PC-9 (cell line): ENCODE results near the gene CCDC12. TPM values are rescaled to one million over a fixed set of nuclear protein-coding genes. Genes with fewer than 3 reads are reported as not detected.

Experiments used
- BruUV-seq: library from RNA; stranded (reverse); fragments of 400-500 nt; replicated peaks from 2 replicates; lab custom pipeline; 2021; lab: Mats Ljungman, UMichigan
- CTCF ChIA-PET: fragments of 300-600 bp; sonication (Branson Sonifier 250); formaldehyde crosslinking; loops from one replicate; lab custom pipeline; 2022; ENCODE audit warnings: antibody characterized with exemption; lab: Charles Lee
- POLR2A ChIA-PET: fragments of 300-600 bp; sonication (Branson Sonifier 250); formaldehyde crosslinking; loops from one replicate; lab custom pipeline; 2022; ENCODE audit warnings: antibody characterized with exemption; ENCODE audit not compliant: unreplicated experiment; lab: Charles Lee
- DNase-seq, 2 experiments: peaks; one replicate each; pipeline versions ENCODE4 v3.0.0 to v3.0.0-alpha.2; 2015 to 2022; ENCODE audit warnings: mixed read lengths in 1 of 2
- H2AFZ ChIP-seq: fragments of 200-600 bp; sonication (generic); 2 replicates; pipeline ENCODE4 v1.8.1; 2017; ENCODE audit warnings: antibody characterized with exemption
- H3F3A ChIP-seq: fragments of 200-600 bp; sonication (generic); 2 replicates; pipeline ENCODE4 v1.8.1; 2017; ENCODE audit warnings: antibody characterized with exemption, mild to moderate bottlenecking, low read depth; ENCODE audit not compliant: insufficient read depth
- H3K27ac ChIP-seq: fragments of 200-600 bp; sonication (generic); 2 replicates; pipeline ENCODE4 v1.6.1; 2016; ENCODE audit warnings: mixed run types
- H3K27me3 ChIP-seq: fragments of 200-600 bp; sonication (generic); 2 replicates; pipeline ENCODE4 v1.6.1; 2016; ENCODE audit warnings: low read depth, mixed run types; ENCODE audit not compliant: insufficient read depth
- H3K36me3 ChIP-seq: fragments of 200-600 bp; sonication (generic); 2 replicates; pipeline ENCODE4 v1.6.1; 2016; ENCODE audit warnings: low read depth, mixed run types
- H3K4me1 ChIP-seq: fragments of 200-600 bp; sonication (generic); replicated peaks from 2 replicates; pipeline ENCODE4 v1.6.1; 2016; ENCODE audit warnings: mixed run types; ENCODE audit not compliant: insufficient read depth
- H3K4me2 ChIP-seq: fragments of 200-600 bp; sonication (generic); 2 replicates; pipeline ENCODE4 v1.6.1; 2017; ENCODE audit warnings: mixed run types
- H3K4me3 ChIP-seq: fragments of 200-600 bp; sonication (generic); 2 replicates; pipeline ENCODE4 v1.6.1; 2016; ENCODE audit warnings: mixed run types
- H3K79me2 ChIP-seq: fragments of 200-600 bp; sonication (generic); 2 replicates; pipeline ENCODE4 v1.6.1; 2017; ENCODE audit warnings: low read depth, mixed run types
- H3K9me2 ChIP-seq: fragments of 200-600 bp; sonication (generic); 2 replicates; pipeline ENCODE4 v1.8.1; 2017; ENCODE audit warnings: mild to moderate bottlenecking; ENCODE audit not compliant: insufficient read depth
- H3K9me3 ChIP-seq: fragments of 200-600 bp; sonication (generic); 2 replicates; pipeline ENCODE4 v1.8.1; 2016; ENCODE audit warnings: low read depth; ENCODE audit not compliant: insufficient read depth
- H4K20me1 ChIP-seq: fragments of 200-600 bp; sonication (generic); 2 replicates; pipeline ENCODE4 v1.8.1; 2017; ENCODE audit not compliant: insufficient read depth
- EZH2 ChIP-seq: fragments of 200-600 bp; sonication (generic); IDR thresholded peaks from 2 replicates; pipeline ENCODE4 v1.8.0; 2017; ENCODE audit warnings: antibody characterized with exemption, low read depth
- intact Hi-C: fragments of 100-400 bp; cut with micrococcal nuclease; formaldehyde crosslinking; loops from one replicate; pipeline ENCODE4 v1.10.0; 2022; ENCODE audit not compliant: unreplicated experiment
- total RNA-seq: library from RNA; stranded (reverse); gene quantifications from 2 replicates; pipeline ENCODE4 v1.2.3, GENCODE V29; 2021
- TF ChIP-seq, protein P1 (sequence below): fragments of 200-600 bp; sonication (generic); conservative IDR thresholded peaks from 2 replicates; pipeline ENCODE4 v1.6.1; 2017; ENCODE audit warnings: mixed run types, antibody characterized with exemption, mild to moderate bottlenecking, moderate library complexity

Gene CCDC12
- total RNA-seq, 1 experiment from 2014 or later = 39.3 TPM

DNA sequence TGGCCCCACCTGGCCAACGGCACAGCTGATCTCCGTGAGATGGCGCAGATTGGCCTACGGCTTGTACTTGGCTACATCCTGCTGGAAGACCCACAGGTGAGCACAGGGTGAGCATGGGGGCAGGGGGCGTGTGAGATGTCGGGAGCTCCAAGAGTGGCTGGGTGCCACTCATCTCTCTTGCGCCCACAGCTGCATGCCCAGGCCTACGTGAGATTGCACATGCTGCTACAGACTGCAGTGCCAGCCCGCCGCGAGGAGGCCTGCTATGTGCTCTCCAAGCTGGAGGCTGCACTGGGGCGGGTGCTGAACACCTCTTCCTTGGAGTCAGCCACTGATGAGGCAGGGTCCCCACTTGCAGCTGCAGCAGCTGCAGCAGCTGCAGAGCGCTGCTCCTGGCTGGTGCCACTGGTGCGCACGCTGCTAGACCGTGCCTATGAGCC is 25.2 kb upstream of the CCDC12 start:
- CTCF ChIA-PET = no interaction called here
- no peaks in the 10 kb centered on the region for H3F3A ChIP-seq
- BruUV-seq = no TSS peak
- H3K9me3 ChIP-seq = no peaks in the 10 kb centered on the region
- H3K79me2 ChIP-seq = no peaks in the 10 kb centered on the region
- TF ChIP-seq, protein P1, sequence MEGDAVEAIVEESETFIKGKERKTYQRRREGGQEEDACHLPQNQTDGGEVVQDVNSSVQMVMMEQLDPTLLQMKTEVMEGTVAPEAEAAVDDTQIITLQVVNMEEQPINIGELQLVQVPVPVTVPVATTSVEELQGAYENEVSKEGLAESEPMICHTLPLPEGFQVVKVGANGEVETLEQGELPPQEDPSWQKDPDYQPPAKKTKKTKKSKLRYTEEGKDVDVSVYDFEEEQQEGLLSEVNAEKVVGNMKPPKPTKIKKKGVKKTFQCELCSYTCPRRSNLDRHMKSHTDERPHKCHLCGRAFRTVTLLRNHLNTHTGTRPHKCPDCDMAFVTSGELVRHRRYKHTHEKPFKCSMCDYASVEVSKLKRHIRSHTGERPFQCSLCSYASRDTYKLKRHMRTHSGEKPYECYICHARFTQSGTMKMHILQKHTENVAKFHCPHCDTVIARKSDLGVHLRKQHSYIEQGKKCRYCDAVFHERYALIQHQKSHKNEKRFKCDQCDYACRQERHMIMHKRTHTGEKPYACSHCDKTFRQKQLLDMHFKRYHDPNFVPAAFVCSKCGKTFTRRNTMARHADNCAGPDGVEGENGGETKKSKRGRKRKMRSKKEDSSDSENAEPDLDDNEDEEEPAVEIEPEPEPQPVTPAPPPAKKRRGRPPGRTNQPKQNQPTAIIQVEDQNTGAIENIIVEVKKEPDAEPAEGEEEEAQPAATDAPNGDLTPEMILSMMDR = no peak
- no peak for TF ChIP-seq EZH2
- POLR2A ChIA-PET = no interaction called here
- no peaks in the 10 kb centered on the region for H3K4me1 ChIP-seq
- H3K36me3 ChIP-seq = no peaks in the 10 kb centered on the region
- DNase-seq = no peak
- H2AFZ ChIP-seq = no peak overlapping the region
- no peak overlapping the region for H3K4me3 ChIP-seq
- intact Hi-C loops = no loop called here
- H3K4me2 ChIP-seq = no peak overlapping the region
- H3K27me3 ChIP-seq = no peaks in the 10 kb centered on the region
- H3K9me2 ChIP-seq = no peaks in the 10 kb centered on the region
- no peaks in the 10 kb centered on the region for H4K20me1 ChIP-seq
- H3K27ac ChIP-seq = no peak overlapping the region

DNA sequence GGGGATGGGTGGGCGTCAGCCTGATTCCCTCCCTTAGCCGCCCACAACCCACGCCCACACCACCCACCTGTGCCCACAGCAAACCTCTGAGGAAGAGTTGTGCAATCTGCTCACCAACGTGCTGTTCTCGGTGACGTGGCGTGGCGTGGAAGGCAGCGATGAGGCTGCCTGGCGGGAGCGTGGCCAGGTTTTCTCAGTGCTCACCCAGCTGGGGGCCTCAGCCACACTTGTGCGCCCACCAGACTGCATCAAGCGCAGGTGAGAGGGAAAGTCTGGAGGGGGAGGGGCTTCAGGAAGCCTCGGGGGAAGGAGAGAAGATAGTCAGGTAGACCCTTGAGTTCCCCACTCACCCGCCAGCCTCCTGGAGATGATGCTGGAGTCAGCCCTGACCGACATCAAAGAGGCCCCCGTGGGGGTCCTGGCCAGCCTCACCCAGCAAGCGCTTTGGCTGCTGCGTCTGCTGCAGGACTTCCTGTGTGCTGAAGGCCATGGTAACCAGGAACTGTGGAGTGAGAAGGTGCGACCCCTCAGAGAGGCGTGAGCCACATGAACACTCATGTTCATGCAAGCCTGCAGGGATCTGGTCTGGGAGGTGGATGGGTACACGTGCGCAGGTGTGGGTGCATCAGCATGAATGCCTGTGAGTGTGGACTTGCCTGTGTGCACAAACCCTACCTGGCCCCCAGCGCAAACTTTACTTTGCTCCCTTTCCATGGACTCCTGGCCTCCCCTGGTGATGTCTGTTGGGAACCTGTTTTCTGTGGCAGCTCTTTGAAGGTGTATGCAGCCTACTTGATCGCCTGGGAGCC is 24.6 kb upstream of the CCDC12 start:
- ChIA-PET POLR2A (no interaction called here), CTCF (no interaction called here)
- H3K4me3 ChIP-seq = no peak overlapping the region
- H2AFZ ChIP-seq = no peak overlapping the region
- H3K27ac ChIP-seq = no peak overlapping the region
- H3K27me3 ChIP-seq = no peaks in the 10 kb centered on the region
- no peaks in the 10 kb centered on the region for H4K20me1 ChIP-seq
- TF ChIP-seq EZH2 = no peak
- TF ChIP-seq, protein P1 = no peak
- H3F3A ChIP-seq = no peaks in the 10 kb centered on the region
- no peak overlapping the region for H3K4me2 ChIP-seq
- BruUV-seq = no TSS peak
- H3K9me2 ChIP-seq = no peaks in the 10 kb centered on the region
- no peaks in the 10 kb centered on the region for H3K36me3 ChIP-seq
- H3K9me3 ChIP-seq = no peaks in the 10 kb centered on the region
- H3K79me2 ChIP-seq = no peaks in the 10 kb centered on the region
- intact Hi-C loops = no loop called here
- no peaks in the 10 kb centered on the region for H3K4me1 ChIP-seq
- no peak for DNase-seq

DNA sequence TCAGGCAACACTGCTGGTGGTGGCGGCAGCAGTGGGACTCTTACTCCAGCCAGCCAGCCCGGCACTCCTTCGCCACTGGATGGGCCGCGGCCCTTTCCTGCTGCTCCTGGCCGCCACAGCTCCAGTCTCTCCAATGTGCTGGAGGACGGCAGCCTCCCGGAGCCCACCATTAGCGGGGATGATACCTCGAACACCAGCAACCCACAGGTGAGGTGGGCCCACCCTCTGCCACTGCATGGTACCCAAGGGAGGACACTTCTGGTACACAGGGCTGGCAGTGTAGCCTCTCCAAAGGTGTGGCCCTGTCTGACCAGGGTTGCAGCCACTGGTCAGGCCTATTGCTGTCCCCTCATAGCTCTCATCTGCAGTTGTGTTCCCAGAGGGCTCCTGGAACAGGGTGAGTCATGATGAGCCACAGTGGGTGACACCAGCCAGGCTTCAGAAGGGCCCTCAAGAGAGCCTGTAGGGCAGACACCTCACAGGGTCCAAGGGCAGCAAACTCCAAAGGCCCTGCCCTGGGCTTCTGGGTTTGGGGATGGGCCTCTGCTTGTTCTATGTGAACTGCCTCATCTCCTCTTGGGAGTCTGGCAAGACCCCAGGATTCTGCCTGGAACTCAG is 23.8 kb upstream of the CCDC12 start:
- Histone ChIP-seq H3F3A (no peaks in the 10 kb centered on the region), H3K4me3 (no peak overlapping the region), H3K27ac (no peak overlapping the region), H3K9me2 (no peaks in the 10 kb centered on the region), H3K36me3 (no peaks in the 10 kb centered on the region), H3K79me2 (no peaks in the 10 kb centered on the region), H3K9me3 (no peaks in the 10 kb centered on the region), H3K4me1 (no peaks in the 10 kb centered on the region), H3K4me2 (no peak overlapping the region), H4K20me1 (no peaks in the 10 kb centered on the region), H3K27me3 (no peaks in the 10 kb centered on the region), H2AFZ (no peak overlapping the region)
- intact Hi-C loops = no loop called here
- TF ChIP-seq, protein P1 = no peak
- TF ChIP-seq EZH2 = no peak
- POLR2A ChIA-PET = interaction anchor here (0.7 kb wide), 1 partner anchor 105 kb away, joined by 3 read pairs; no protein-coding TSS in a partner anchor
- BruUV-seq = no TSS peak
- CTCF ChIA-PET = no interaction called here
- no peak for DNase-seq
